OCI-LY1 (cell line): ENCODE results near the gene UMAD1.
"Not testable (repeated sequence)": the region's sequence is repeated elsewhere in the genome, so short reads cannot be mapped to it uniquely, and the experiment has no call there.

Source experiments
- EZH2 ChIP-seq: fragments of 200-600 bp; sonication (generic), shearing (Covaris generic); IDR thresholded peaks from 2 replicates; pipeline ENCODE4 v1.8.0; 2017; ENCODE audit warnings: borderline replicate concordance, mixed run types, mild to moderate bottlenecking, antibody characterized with exemption, low read length, moderate library complexity, mixed read lengths
- TF ChIP-seq, protein P1 (sequence below): fragments of 200-600 bp; sonication (generic), shearing (Covaris generic); IDR thresholded peaks from 2 replicates; pipeline ENCODE4 v1.5.1; 2017; ENCODE audit warnings: mild to moderate bottlenecking, antibody characterized with exemption, low read length, moderate library complexity, mixed read lengths

GRCh38 chr7:7656459-7656858, 15.9 kb downstream of the UMAD1 start:
- TF ChIP-seq, protein P1, sequence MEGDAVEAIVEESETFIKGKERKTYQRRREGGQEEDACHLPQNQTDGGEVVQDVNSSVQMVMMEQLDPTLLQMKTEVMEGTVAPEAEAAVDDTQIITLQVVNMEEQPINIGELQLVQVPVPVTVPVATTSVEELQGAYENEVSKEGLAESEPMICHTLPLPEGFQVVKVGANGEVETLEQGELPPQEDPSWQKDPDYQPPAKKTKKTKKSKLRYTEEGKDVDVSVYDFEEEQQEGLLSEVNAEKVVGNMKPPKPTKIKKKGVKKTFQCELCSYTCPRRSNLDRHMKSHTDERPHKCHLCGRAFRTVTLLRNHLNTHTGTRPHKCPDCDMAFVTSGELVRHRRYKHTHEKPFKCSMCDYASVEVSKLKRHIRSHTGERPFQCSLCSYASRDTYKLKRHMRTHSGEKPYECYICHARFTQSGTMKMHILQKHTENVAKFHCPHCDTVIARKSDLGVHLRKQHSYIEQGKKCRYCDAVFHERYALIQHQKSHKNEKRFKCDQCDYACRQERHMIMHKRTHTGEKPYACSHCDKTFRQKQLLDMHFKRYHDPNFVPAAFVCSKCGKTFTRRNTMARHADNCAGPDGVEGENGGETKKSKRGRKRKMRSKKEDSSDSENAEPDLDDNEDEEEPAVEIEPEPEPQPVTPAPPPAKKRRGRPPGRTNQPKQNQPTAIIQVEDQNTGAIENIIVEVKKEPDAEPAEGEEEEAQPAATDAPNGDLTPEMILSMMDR, result not testable (repeated sequence)
- not testable (repeated sequence) for TF ChIP-seq EZH2
